KOPT-K1 (cell line): ENCODE measurements around the gene TNIK.
"Not testable (repeated sequence)": the region's sequence is repeated elsewhere in the genome, so short reads cannot be mapped to it uniquely, and the experiment has no call there.

Experiments
- H3K27ac ChIP-seq: fragments of 200-600 bp; sonication (generic); 2 replicates; pipeline ENCODE4 v1.5.1; 2016; ENCODE audit warnings: antibody characterized with exemption, mild to moderate bottlenecking, low read depth, low read length; ENCODE audit not compliant: poor library complexity, severe bottlenecking
- H3K36me3 ChIP-seq: fragments of 200-600 bp; sonication (generic); 2 replicates; pipeline ENCODE4 v1.5.1; 2017; ENCODE audit warnings: antibody characterized with exemption, mild to moderate bottlenecking, low read length, moderate library complexity; ENCODE audit not compliant: insufficient read depth
- H3K9me3 ChIP-seq: fragments of 200-600 bp; sonication (generic); 2 replicates; pipeline ENCODE4 v1.5.1; 2017; ENCODE audit warnings: antibody characterized with exemption, low read length, mild to moderate bottlenecking; ENCODE audit not compliant: insufficient read depth, poor library complexity, severe bottlenecking

The TNIK gene

DNA sequence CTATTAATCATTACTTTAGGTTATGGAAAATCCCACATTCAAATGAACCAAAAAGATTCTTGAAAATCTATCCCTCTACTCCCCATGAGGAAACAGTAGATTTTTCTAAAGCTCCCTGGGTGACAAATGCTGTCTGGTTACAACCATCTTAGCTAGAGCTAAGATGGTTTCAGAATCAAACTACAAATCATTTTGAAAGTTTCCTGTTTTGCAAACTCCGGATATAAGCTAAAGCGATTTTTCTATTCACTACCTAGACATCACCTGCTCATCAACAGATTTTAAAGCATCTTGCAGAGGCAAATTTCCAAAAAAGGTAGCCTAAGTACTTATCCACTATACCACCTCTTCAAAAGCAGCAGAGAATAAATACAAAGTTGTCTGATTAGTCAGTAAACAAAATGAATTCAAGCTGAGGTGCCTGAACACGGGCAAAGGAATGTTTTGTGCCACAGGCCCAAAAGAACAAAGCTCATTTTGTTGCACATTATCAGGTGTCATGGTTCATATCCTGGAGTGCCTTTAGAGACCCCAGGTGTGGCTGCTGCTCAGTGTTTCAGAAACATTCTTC, 204.9 kb downstream of the TNIK start:
- no peak overlapping the region for H3K27ac ChIP-seq
- H3K36me3 ChIP-seq, result no peaks in the 10 kb centered on the region
- no peaks in the 10 kb centered on the region for H3K9me3 ChIP-seq

DNA sequence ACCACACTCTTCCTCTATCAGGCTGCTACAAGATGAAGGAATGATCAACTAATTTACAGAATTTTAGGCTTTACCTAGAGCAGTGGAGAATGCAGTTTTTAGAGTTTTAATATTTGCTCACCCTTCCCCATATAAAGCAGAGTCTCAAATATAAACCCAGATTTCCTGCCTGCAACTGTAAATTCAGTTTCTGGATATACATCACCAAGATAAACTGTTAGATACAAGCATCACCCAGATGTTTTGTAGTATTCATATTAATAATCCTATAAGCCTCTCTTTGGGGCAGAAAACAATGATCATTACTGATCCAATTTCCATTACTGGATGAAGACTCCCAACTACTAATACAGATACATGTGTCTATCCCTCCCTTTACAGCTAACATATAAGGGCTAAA, 205.9 kb downstream of the TNIK start:
- Histone ChIP-seq H3K9me3 (no peaks in the 10 kb centered on the region), H3K36me3 (no peaks in the 10 kb centered on the region), H3K27ac (no peak overlapping the region)

DNA sequence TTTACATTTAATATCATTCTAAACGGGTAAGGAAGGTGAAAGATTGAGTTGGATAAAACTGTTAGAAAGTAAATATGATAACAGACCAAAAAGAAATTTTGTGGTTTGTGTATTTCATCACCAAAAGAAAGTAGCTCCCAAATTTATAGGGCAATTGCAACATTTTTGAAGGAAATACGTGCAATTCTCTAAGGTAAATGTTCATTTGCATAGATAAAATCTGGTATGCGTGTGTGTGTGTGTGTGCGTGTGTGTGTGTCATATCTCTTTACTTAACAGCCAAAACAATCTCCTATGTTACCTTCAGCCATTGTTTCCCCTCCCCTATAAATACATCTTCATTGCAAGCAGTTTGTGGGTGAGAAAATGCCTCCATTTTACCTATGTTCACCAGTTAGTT, 208.4 kb downstream of the TNIK start:
- H3K9me3 ChIP-seq, result no peaks in the 10 kb centered on the region
- no peaks in the 10 kb centered on the region for H3K36me3 ChIP-seq
- H3K27ac ChIP-seq, result no peak overlapping the region

DNA sequence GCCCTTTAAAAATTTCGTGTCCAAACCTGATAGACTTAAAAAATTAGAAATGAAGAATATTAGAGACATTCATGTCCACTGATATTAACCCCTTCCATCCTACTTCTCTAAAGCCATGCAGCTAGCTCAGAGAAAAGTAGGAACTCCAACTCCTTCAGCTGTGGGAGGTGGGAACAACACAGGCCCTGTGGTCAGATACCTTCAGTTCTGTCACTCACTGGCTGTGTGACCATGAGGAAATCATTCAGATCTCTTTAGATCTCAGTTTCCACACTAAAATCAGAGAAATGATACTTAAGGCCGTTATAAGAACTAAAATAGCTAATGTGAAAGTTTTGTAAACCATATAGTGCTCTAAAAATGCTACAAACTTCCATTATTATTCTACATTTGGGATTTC, 209.8 kb downstream of the TNIK start:
- H3K27ac ChIP-seq, result no peak overlapping the region
- no peaks in the 10 kb centered on the region for H3K9me3 ChIP-seq
- H3K36me3 ChIP-seq, result no peaks in the 10 kb centered on the region

DNA sequence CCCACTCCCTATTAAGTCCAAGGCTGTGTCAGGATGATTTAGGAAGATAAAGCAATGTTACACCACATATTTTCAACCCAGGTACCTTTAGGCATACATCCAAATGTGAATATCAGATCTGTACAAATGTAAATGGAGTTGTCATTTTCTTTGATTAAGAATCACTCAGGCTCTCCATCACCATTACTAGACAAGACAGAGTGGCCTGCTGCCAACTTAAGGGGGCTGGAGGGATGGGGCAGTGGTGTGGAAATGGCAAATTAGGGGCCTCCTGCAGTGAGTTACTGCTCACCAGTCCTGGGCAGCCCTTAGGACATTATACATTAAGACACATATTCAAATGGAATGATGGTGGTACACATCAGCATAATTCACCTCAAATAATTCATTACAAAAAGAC, 211.0 kb downstream of the TNIK start:
- no peaks in the 10 kb centered on the region for H3K9me3 ChIP-seq
- no peak overlapping the region for H3K27ac ChIP-seq
- no peaks in the 10 kb centered on the region for H3K36me3 ChIP-seq

DNA sequence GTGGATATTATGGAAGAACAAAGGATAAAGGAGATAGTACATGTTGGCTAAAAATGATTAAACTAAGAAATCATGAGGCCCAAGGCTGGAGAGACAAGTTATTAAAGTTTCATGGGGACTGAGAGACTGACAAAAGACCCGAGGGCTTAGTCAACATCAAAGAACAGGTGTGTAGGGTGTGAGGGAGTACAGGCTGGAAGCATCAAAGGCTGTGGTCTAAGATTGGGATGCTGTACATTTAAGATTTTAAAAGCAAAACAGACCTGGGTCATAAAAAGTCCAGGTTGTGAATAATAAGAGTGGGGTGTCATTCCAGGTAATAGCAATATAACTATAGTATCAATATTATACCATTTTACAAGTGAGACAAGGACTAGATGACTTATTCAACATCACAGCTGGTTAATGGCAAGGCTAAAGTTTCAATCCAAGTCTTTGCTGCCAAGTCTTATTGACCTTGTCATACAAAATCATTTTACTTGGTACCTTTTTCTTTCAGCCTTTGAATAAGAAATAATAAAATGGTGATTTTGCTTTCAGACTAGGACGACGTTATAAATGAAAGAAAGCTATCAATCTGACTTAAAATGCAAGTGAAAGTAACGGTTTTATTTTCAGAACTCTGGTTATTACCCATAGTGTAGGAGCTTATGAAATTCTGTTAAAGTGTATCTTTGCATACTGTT, 211.6 kb downstream of the TNIK start:
- H3K36me3 ChIP-seq, result no peaks in the 10 kb centered on the region
- H3K27ac ChIP-seq, result no peak overlapping the region
- H3K9me3 ChIP-seq, result no peaks in the 10 kb centered on the region

DNA sequence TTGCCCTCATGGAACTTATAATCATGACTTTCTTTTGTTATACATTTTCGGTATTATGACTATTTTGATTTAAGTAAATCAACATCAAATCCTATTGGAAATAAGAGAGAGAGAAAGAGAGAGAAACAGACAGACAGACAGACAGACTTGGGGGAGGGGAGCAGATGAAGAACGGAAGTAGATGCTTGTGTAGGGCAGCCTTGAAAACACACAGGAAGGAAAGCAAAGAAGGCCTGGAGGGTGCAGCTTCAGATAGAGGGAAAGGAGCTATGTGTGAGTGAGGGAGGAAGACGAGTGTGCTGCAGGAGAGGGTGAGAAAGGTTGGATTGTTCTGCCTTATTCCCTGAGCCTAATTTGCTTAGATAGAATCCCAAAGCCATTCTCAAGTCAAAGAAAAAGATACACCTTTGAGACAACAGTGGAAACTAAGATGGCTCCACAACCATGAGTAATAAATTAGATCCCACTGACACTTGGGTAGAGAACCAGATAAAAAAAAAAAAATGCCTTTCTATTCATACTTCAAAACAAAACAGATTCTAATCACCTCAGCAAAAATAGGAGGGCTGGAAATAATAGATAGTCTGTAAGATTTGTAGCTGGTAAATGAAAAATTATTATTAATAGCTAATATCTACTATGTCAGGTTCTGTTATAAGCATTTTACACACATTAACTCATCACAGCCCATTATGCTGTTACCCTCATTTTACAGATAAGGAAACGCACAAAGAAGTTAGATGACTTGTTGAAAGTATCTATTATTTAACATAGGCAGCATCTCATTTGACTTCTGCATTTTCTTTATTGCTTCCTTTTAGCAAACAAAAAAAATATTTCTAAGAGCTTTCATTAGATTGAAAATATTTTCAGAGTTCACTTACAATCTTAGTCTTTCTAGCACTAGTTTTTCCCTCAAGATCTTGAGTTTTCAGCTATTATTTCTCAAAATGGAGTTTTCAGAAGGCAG, 214.1 kb downstream of the TNIK start:
- Histone ChIP-seq H3K27ac (no peak overlapping the region), H3K9me3 (no peaks in the 10 kb centered on the region), H3K36me3 (no peaks in the 10 kb centered on the region)

DNA sequence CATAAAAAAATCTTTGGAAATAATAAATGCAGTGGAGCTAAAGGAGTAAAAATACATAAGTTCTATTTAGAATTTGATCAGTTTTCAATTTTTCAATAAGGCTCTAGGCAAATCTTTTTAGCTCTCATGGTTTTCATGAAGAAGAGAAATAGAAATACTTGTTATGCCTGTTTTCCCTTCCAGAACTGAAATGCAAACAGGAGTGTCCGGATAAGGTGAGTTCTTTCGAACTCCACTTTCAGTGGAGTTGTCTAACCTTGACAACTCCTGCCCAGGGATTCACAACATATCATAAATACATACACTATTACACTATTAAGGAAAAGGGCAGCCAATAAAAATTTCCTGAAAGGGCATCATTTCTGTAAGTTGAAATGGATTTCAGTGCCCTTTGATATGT, 217.3 kb downstream of the TNIK start:
- Histone ChIP-seq H3K36me3 (no peaks in the 10 kb centered on the region), H3K27ac (no peak overlapping the region), H3K9me3 (no peaks in the 10 kb centered on the region)

DNA sequence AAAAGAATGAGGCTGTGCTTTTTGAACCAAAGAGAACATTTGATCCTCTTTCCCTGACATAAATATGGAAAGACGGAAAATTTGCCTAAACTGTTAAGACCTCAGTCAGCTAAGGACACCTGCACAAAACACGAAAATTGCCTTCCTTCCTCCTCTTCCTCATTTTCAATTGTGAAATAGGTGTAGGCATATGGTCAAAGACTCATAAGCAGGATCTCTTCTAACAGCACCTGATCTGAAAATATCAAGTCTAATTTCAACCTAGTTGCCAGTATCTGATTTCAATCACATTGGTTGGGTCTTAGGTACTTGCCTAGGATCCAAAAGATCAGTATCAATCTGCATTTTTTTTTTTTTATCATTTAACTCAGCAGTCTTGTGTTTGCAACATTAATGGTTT, 218.0 kb downstream of the TNIK start:
- H3K9me3 ChIP-seq, result no peaks in the 10 kb centered on the region
- no peak overlapping the region for H3K27ac ChIP-seq
- H3K36me3 ChIP-seq, result no peaks in the 10 kb centered on the region

DNA sequence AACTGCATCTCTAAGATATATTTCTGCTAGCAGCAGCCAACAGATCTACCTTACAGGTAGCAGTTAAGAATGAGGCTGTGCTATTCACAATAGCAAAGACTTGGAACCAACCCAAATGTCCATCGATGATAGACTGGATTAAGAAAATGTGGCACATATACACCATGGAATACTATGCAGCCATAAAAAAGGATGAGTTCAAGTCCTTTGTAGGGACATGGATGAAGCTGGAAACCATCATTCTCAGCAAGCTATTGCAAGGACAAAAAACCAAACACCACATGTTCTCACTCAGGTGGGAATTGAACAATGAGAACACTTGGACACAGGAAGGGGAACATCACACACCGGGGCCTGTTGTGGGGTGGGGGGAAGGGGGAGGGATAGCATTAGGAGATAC, 218.6 kb downstream of the TNIK start:
- H3K27ac ChIP-seq, H3K36me3 ChIP-seq, H3K9me3 ChIP-seq: not testable (repeated sequence)

DNA sequence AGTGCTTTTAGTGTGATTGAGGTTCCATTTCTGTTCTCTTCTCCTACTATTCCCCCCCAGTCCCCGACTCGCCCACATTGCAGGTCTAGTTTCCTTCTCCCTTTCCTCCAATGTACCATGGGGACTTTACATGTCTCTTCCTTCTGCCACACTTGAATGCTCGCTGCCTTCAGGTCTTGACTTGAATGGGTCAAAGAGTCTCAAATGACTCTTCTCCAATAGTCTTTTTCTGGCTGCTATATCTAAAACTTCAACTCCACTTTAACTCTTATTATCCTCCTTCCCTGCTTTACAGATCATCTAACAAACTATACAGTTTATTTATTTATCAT, 219.7 kb downstream of the TNIK start:
- no peaks in the 10 kb centered on the region for H3K9me3 ChIP-seq
- no peak overlapping the region for H3K27ac ChIP-seq
- H3K36me3 ChIP-seq, result no peaks in the 10 kb centered on the region

DNA sequence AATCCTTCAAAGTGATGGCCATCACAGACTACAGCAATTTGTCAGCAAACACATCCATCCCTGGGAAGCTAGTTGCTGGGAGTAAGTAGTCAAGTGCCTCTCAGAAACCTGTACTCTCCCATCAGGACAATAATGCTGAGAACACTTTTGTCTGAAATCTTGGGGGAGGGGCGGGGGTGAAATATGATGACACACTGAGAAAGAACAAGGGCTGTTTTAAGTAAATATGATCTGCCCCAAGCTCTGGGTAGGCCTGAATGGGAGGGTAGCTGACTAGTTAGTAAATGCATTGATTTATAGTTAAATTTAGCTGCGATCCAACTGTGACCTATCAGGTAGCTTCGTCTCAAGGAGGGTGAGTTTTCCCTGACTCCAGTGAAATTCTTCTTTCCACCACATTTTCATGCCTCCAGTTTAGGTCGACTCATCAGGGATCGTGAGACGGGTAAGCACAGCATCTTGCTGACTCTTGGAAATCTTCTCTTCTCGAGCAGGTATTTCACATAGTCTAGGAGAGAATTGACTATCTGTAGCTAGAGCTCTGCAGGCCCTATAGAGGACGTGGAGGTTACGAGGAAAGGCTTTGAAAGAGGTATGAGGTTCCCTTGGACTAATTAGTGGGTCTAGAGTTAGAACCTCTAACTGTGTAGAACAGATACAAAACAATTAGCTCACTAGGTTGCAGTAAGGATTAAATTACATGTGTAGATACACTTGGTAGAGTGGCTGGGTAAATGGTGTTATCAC, 220.3 kb downstream of the TNIK start:
- H3K27ac ChIP-seq, result no peak overlapping the region
- H3K9me3 ChIP-seq, result no peaks in the 10 kb centered on the region
- H3K36me3 ChIP-seq, result no peaks in the 10 kb centered on the region

DNA sequence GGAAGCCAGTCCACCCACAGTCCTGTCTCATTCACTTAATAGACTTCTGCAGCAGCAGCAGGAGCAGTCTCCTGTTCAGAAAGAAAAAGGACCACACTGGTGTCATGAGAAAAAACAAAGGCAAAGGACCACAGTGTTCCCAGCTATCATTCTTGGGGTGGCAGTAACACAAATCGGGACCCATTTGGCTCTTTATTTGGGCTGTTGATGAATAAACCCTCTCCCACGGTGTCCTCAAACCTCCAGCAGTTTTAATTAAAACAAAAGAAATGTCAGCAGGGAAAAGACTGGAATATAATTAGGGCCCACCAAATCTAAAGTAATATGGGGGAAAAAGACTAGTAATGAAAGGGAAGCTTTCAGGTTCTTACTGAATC, 223.2 kb downstream of the TNIK start:
- no peak overlapping the region for H3K27ac ChIP-seq
- no peaks in the 10 kb centered on the region for H3K9me3 ChIP-seq
- H3K36me3 ChIP-seq, result no peaks in the 10 kb centered on the region

DNA sequence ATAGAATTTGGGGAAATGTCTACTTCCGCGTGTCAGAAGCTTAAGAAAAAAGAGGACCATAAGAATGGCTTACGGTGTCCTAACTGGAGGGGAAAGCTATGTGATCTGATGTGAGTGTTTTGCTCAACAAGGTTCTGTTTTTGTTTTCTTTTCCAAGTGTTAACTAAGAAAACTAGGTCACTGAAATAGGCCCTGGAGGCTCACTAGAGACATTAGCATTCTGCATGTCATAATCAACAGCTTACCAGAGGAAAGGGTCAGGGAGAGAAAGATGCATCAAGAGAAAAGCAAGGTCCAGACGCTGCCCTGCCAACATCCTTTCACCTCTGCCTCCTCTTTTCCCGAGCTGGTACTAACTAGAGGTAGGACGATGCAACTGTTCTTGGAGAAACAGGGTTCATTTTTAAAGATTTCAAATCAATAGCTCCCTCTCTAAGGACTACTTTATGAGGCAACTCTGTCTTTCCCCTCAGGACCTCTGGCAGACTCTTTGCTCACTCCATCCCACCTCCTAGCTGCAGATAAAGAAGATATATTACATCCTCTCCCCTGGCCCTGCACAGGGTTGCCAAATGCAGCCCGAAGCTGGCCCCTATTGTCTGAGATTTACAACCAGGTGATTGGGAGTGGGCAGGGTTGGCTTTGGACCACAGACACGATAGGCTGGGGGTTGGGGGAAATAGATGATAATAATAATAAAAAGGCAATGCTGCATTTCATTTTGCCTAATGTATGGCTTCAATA, 223.8 kb downstream of the TNIK start:
- Histone ChIP-seq H3K36me3 (no peaks in the 10 kb centered on the region), H3K9me3 (no peaks in the 10 kb centered on the region), H3K27ac (no peak overlapping the region)
